GM12891 (cell line): Measurements from ENCODE around the gene MYH9.

Experiments
- DNase-seq: peaks from one replicate; pipeline ENCODE4 v3.0.0; 2011; ENCODE audit warnings: low spot score; ENCODE audit not compliant: insufficient read length
- FAIRE-seq: peaks from 2 replicates; lab custom pipeline; 2011; peaks lifted over from hg19 to GRCh38; lab: Jason Lieb, UNC
- PAX5 ChIP-seq: IDR thresholded peaks from 2 replicates; pipeline ENCODE4 v1.6.1; 2011; ENCODE audit warnings: low read length, moderate library complexity, mild to moderate bottlenecking; ENCODE audit not compliant: insufficient read depth, severe bottlenecking
- POLR2A ChIP-seq: IDR thresholded peaks from 2 replicates; pipeline ENCODE4 v1.6.1; 2011; ENCODE audit warnings: low read depth, low read length, control low read depth
- POLR2AphosphoS5 ChIP-seq: IDR thresholded peaks from 2 replicates; pipeline ENCODE4 v1.6.1; 2011; ENCODE audit warnings: low read depth, low read length, control low read depth
- POU2F2 ChIP-seq: IDR thresholded peaks from 2 replicates; pipeline ENCODE4 v1.6.1; 2011; ENCODE audit warnings: low read depth, mild to moderate bottlenecking, control low read depth, low read length, moderate library complexity
- SPI1 ChIP-seq: IDR thresholded peaks from 2 replicates; pipeline ENCODE4 v1.6.1; 2011; ENCODE audit warnings: low read depth, low read length, control low read depth
- TAF1 ChIP-seq: IDR thresholded peaks from 2 replicates; pipeline ENCODE4 v1.6.1; 2011; ENCODE audit warnings: low read depth, low read length, control low read depth

Gene MYH9

GRCh38 chr22:36377022-36377631, 10.6 kb downstream of the MYH9 start:
- DNase-seq (no peak), FAIRE-seq (peak; percentile 78)
- no peak for TF ChIP-seq POU2F2
- TF ChIP-seq POLR2AphosphoS5 = no peak
- no peak for TF ChIP-seq TAF1
- TF ChIP-seq POLR2A = no peak
- TF ChIP-seq SPI1 = no peak
- no peak for TF ChIP-seq PAX5

- no peak for DNase-seq
- TF ChIP-seq POU2F2 (no peak), POLR2AphosphoS5 (no peak), PAX5 (no peak), SPI1 (no peak), TAF1 (no peak), POLR2A (no peak)
- FAIRE-seq = no peak
Measured at GRCh38 chr22:36376265-36376664, 11.5 kb downstream of the MYH9 start.

- no peak for TF ChIP-seq TAF1
- TF ChIP-seq SPI1 = no peak
- TF ChIP-seq POLR2AphosphoS5 = no peak
- TF ChIP-seq PAX5 = no peak
- no peak for TF ChIP-seq POU2F2
- TF ChIP-seq POLR2A = no peak
- no peak for DNase-seq
- peak; percentile 56 for FAIRE-seq
Measured at GRCh38 chr22:36375071-36375980, 12.4 kb downstream of the MYH9 start.

GRCh38 chr22:36374603-36375024, 13.2 kb downstream of the MYH9 start:
- TF ChIP-seq TAF1 = no peak
- TF ChIP-seq POLR2AphosphoS5 = no peak
- no peak for TF ChIP-seq SPI1
- no peak; the same call in 1 of the 2 replicates for TF ChIP-seq POLR2A
- TF ChIP-seq POU2F2 = no peak
- TF ChIP-seq PAX5 = no peak
- FAIRE-seq (no peak), DNase-seq (no peak)

GRCh38 chr22:36373258-36373579, 14.5 kb downstream of the MYH9 start:
- FAIRE-seq = no peak
- no peak for TF ChIP-seq PAX5
- no peak for TF ChIP-seq TAF1
- no peak for TF ChIP-seq POLR2A
- no peak for TF ChIP-seq SPI1
- TF ChIP-seq POLR2AphosphoS5 = no peak
- no peak for TF ChIP-seq POU2F2
- no peak for DNase-seq

- no peak for FAIRE-seq
- DNase-seq = no peak
- TF ChIP-seq POLR2A (no peak), TAF1 (no peak), POU2F2 (no peak), POLR2AphosphoS5 (no peak), SPI1 (no peak), PAX5 (no peak)
Measured at GRCh38 chr22:36371920-36372319, 15.8 kb downstream of the MYH9 start.

GRCh38 chr22:36369922-36370791, 17.6 kb downstream of the MYH9 start:
- FAIRE-seq (peak; percentile 66), DNase-seq (no peak)
- TF ChIP-seq POLR2AphosphoS5 = 0 out of 2 replicates have a peak, but pooled peaks have one; percentile 44
- no peak for TF ChIP-seq PAX5

GRCh38 chr22:36369004-36369921, 18.5 kb downstream of the MYH9 start:
- TF ChIP-seq POLR2AphosphoS5 (no peak), SPI1 (no peak), POU2F2 (no peak), POLR2A (no peak), PAX5 (no peak), TAF1 (no peak)
- DNase-seq = no peak
- FAIRE-seq = no peak
